Muscle layer of duodenum (tissue), 2 donors: Measurements from ENCODE around the gene PAN3.

Experiments used
- H3K27ac ChIP-seq: one replicate; pipeline ENCODE4 v1.7.0; 2013; ENCODE audit warnings: mild to moderate bottlenecking, low read length
- H3K27me3 ChIP-seq: one replicate; pipeline ENCODE4 v1.7.0; 2013; ENCODE audit warnings: low read depth, mild to moderate bottlenecking, control low read depth, low read length
- H3K36me3 ChIP-seq, 2 donors: one replicate each; pipeline ENCODE4 v1.7.0; 2013; ENCODE audit warnings: low read length in 2 of 2, control low read depth in 1 of 2, mild to moderate bottlenecking in 1 of 2; ENCODE audit not compliant: insufficient read depth in 2 of 2, control insufficient read depth in 1 of 2
- H3K4me1 ChIP-seq, 2 donors: one replicate each; pipeline ENCODE4 v1.7.0; 2013; ENCODE audit warnings: low read length in 2 of 2, mild to moderate bottlenecking in 2 of 2, control low read depth in 1 of 2, moderate library complexity in 1 of 2; ENCODE audit not compliant: insufficient read depth in 2 of 2, control insufficient read depth in 1 of 2
- H3K4me3 ChIP-seq, 2 donors: one replicate each; pipeline ENCODE4 v1.7.0; 2013; ENCODE audit warnings: low read length in 2 of 2, low read depth in 1 of 2, mild to moderate bottlenecking in 1 of 2
- H3K9me3 ChIP-seq, 2 donors: one replicate each; pipeline ENCODE4 v1.7.0; 2013; ENCODE audit warnings: low read length in 2 of 2, control low read depth in 1 of 2, mild to moderate bottlenecking in 1 of 2; ENCODE audit not compliant: control insufficient read depth in 1 of 2
- donor health status: healthy.

PAN3 gene

GRCh38 chr13:28220166-28220565 is 81.8 kb downstream of the PAN3 start:
- Histone ChIP-seq H3K4me3 (no peak overlapping the region), H3K27me3 (no peaks in the 10 kb centered on the region), H3K9me3 (no peaks in the 10 kb centered on the region), H3K27ac (no peak overlapping the region), H3K4me1 (no peaks in the 10 kb centered on the region), H3K36me3 (peaks cover 0 to 3% of the 10 kb centered on the region in 2 donors)

- H3K4me1 ChIP-seq: no peaks in the 10 kb centered on the region
- no peaks in the 10 kb centered on the region for H3K27me3 ChIP-seq
- no peaks in the 10 kb centered on the region for H3K9me3 ChIP-seq
Measured at GRCh38 chr13:28229522-28230411, 91.4 kb downstream of the PAN3 start.

GRCh38 chr13:28231642-28232041 is 93.3 kb downstream of the PAN3 start:
- Histone ChIP-seq H3K4me3 (no peak overlapping the region), H3K27me3 (no peaks in the 10 kb centered on the region), H3K9me3 (no peaks in the 10 kb centered on the region), H3K4me1 (no peaks in the 10 kb centered on the region), H3K27ac (no peak overlapping the region), H3K36me3 (peaks cover 7 to 10% of the 10 kb centered on the region in 2 donors)

More at GRCh38 chr13:28229522-28230411, 91.4 kb downstream of the PAN3 start:
- no peak overlapping the region for H3K27ac ChIP-seq
- H3K4me3 ChIP-seq: no peak overlapping the region
- H3K36me3 ChIP-seq: peaks cover 7 to 10% of the 10 kb centered on the region in 2 donors

- no peaks in the 10 kb centered on the region for H3K9me3 ChIP-seq
- peaks cover 0 to 16% of the 10 kb centered on the region in 2 donors for H3K36me3 ChIP-seq
- no peak overlapping the region for H3K27ac ChIP-seq
- H3K4me3 ChIP-seq: no peak overlapping the region
- H3K4me1 ChIP-seq: no peaks in the 10 kb centered on the region
- H3K27me3 ChIP-seq: no peaks in the 10 kb centered on the region
Measured at GRCh38 chr13:28237944-28238343, 99.6 kb downstream of the PAN3 start.

GRCh38 chr13:28239374-28239773 is 101.0 kb downstream of the PAN3 start:
- no peaks in the 10 kb centered on the region for H3K9me3 ChIP-seq
- no peaks in the 10 kb centered on the region for H3K27me3 ChIP-seq
- no peaks in the 10 kb centered on the region for H3K4me1 ChIP-seq
- H3K4me3 ChIP-seq: no peak overlapping the region
- H3K27ac ChIP-seq: no peak overlapping the region
- peaks cover 0 to 16% of the 10 kb centered on the region in 2 donors for H3K36me3 ChIP-seq

- Histone ChIP-seq H3K27ac (no peak overlapping the region), H3K9me3 (no peaks in the 10 kb centered on the region)
Measured at GRCh38 chr13:28245465-28245864, 107.1 kb downstream of the PAN3 start.

GRCh38 chr13:28246891-28247290 is 108.5 kb downstream of the PAN3 start:
- Histone ChIP-seq H3K4me3 (no peak overlapping the region), H3K27ac (no peak overlapping the region)

More at GRCh38 chr13:28245465-28245864, 107.1 kb downstream of the PAN3 start:
- no peaks in the 10 kb centered on the region for H3K4me1 ChIP-seq
- peaks cover 0 to 17% of the 10 kb centered on the region in 2 donors for H3K36me3 ChIP-seq
- H3K4me3 ChIP-seq: no peak overlapping the region
- H3K27me3 ChIP-seq: no peaks in the 10 kb centered on the region

GRCh38 chr13:28248080-28248479 is 109.7 kb downstream of the PAN3 start:
- H3K9me3 ChIP-seq: no peaks in the 10 kb centered on the region
- no peak overlapping the region for H3K27ac ChIP-seq
- H3K27me3 ChIP-seq: no peaks in the 10 kb centered on the region
- peaks cover 0 to 5% of the 10 kb centered on the region in 2 donors for H3K36me3 ChIP-seq
- no peaks in the 10 kb centered on the region for H3K4me1 ChIP-seq
- no peak overlapping the region for H3K4me3 ChIP-seq

More at GRCh38 chr13:28246891-28247290, 108.5 kb downstream of the PAN3 start:
- no peaks in the 10 kb centered on the region for H3K27me3 ChIP-seq
- peaks cover 0 to 9% of the 10 kb centered on the region in 2 donors for H3K36me3 ChIP-seq
- no peaks in the 10 kb centered on the region for H3K9me3 ChIP-seq
- no peaks in the 10 kb centered on the region for H3K4me1 ChIP-seq

- no peaks in the 10 kb centered on the region for H3K27me3 ChIP-seq
- no peaks in the 10 kb centered on the region for H3K9me3 ChIP-seq
- H3K27ac ChIP-seq: no peak overlapping the region
- H3K4me1 ChIP-seq: no peaks in the 10 kb centered on the region
- H3K4me3 ChIP-seq: no peak overlapping the region
- H3K36me3 ChIP-seq: peaks cover 0 to 5% of the 10 kb centered on the region in 2 donors
Measured at GRCh38 chr13:28250542-28250941, 112.2 kb downstream of the PAN3 start.

- Histone ChIP-seq H3K9me3 (no peaks in the 10 kb centered on the region), H3K36me3 (peaks cover 3 to 5% of the 10 kb centered on the region in 2 donors), H3K4me3 (no peak overlapping the region), H3K4me1 (no peaks in the 10 kb centered on the region), H3K27me3 (no peaks in the 10 kb centered on the region), H3K27ac (no peak overlapping the region)
Measured at GRCh38 chr13:28251466-28251865, 113.1 kb downstream of the PAN3 start.

GRCh38 chr13:28252547-28252946 is 114.2 kb downstream of the PAN3 start:
- H3K27me3 ChIP-seq: no peaks in the 10 kb centered on the region
- H3K27ac ChIP-seq: no peak overlapping the region
- H3K4me1 ChIP-seq: no peaks in the 10 kb centered on the region
- H3K4me3 ChIP-seq: no peak overlapping the region
- no peaks in the 10 kb centered on the region for H3K9me3 ChIP-seq
- peaks cover 8 to 10% of the 10 kb centered on the region in 2 donors for H3K36me3 ChIP-seq
